Keratinocyte (primary cell): ENCODE measurements around the gene APOA5. TPM values are rescaled to one million over a fixed set of nuclear protein-coding genes. Genes with fewer than 3 reads are reported as not detected.

Experiments
- DNase-seq: peaks from one replicate; pipeline ENCODE4 v3.0.0-alpha.2; 2011; ENCODE audit warnings: low read depth, missing footprints, low spot score
- FAIRE-seq: peaks from 2 replicates; lab custom pipeline; 2011; peaks lifted over from hg19 to GRCh38; lab: Jason Lieb, UNC
- H2AFZ ChIP-seq: 2 replicates; pipeline ENCODE4 v1.6.0; 2012; ENCODE audit warnings: low read length, control low read depth, inconsistent platforms; ENCODE audit not compliant: control insufficient read depth
- H3K27ac ChIP-seq: 2 replicates; pipeline ENCODE4 v1.5.1; 2011; ENCODE audit warnings: low read length; ENCODE audit not compliant: control insufficient read depth, insufficient read depth
- H3K27me3 ChIP-seq: 3 replicates; pipeline ENCODE4 v1.6.0; 2011; ENCODE audit warnings: low read length; ENCODE audit not compliant: control insufficient read depth, insufficient read depth; ENCODE audit errors: extremely low read depth
- H3K36me3 ChIP-seq, 2 experiments: 2 replicates in 1 of 2; 3 replicates in 1 of 2; pipeline ENCODE4 v1.5.1; 2011; ENCODE audit warnings: low read length in 2 of 2, mild to moderate bottlenecking in 1 of 2; ENCODE audit not compliant: control insufficient read depth in 2 of 2, insufficient read depth in 2 of 2; ENCODE audit errors: extremely low read depth in 1 of 2
- H3K4me1 ChIP-seq: 3 replicates; pipeline ENCODE4 v1.5.1; 2011; ENCODE audit warnings: low read length; ENCODE audit not compliant: control insufficient read depth, insufficient read depth; ENCODE audit errors: extremely low read depth
- H3K4me2 ChIP-seq: 3 replicates; pipeline ENCODE4 v1.6.0; 2011; ENCODE audit warnings: low read depth, low read length; ENCODE audit not compliant: control insufficient read depth, insufficient read depth; ENCODE audit errors: extremely low read depth
- H3K4me3 ChIP-seq, 3 experiments: fragments of 200-600 bp in 1 of 3; sonication (generic) in 1 of 3; 2 replicates in 2 of 3; 3 replicates in 1 of 3; pipeline ENCODE4 v1.5.1; 2011 to 2016; ENCODE audit warnings: low read length in 3 of 3, mild to moderate bottlenecking in 3 of 3, control low read depth in 2 of 3, inconsistent platforms in 1 of 3, low read depth in 1 of 3, mixed read lengths in 1 of 3, mixed run types in 1 of 3, moderate library complexity in 1 of 3; ENCODE audit not compliant: control insufficient read depth in 2 of 3, insufficient read depth in 2 of 3; ENCODE audit errors: extremely low read depth in 1 of 3
- H3K79me2 ChIP-seq: 2 replicates; pipeline ENCODE4 v1.6.0; 2012; ENCODE audit warnings: low read length; ENCODE audit not compliant: control insufficient read depth, insufficient read depth
- H3K9ac ChIP-seq: 3 replicates; pipeline ENCODE4 v1.6.0; 2011; ENCODE audit warnings: low read length; ENCODE audit not compliant: control insufficient read depth, insufficient read depth; ENCODE audit errors: extremely low read depth
- H3K9me1 ChIP-seq: 3 replicates; pipeline ENCODE4 v1.6.0; 2011; ENCODE audit warnings: low read length; ENCODE audit not compliant: control insufficient read depth, insufficient read depth; ENCODE audit errors: extremely low read depth
- H3K9me3 ChIP-seq: 2 replicates; pipeline ENCODE4 v1.5.1; 2012; ENCODE audit warnings: low read depth, low read length; ENCODE audit not compliant: control insufficient read depth
- H4K20me1 ChIP-seq: 3 replicates; pipeline ENCODE4 v1.6.0; 2011; ENCODE audit warnings: low read length; ENCODE audit not compliant: control insufficient read depth, insufficient read depth; ENCODE audit errors: extremely low read depth
- EZH2 ChIP-seq: IDR thresholded peaks from one replicate; pipeline ENCODE4 v1.6.1; 2012; ENCODE audit warnings: inconsistent platforms, mild to moderate bottlenecking, low read length, moderate library complexity
- dilution Hi-C: fragments of 300-500 bp; cut with MboI; formaldehyde crosslinking; loops from one replicate; pipeline ENCODE4 v1.7.0; 2020; ENCODE audit warnings: low sequenced_read_pairs; ENCODE audit not compliant: extremely low pct_ligation_motif_present
- polyA plus RNA-seq, 5 experiments: library from polyadenylated mRNA; depleted of rRNA in 3 of 5; stranded (reverse) in 3 of 5; stranded (forward) in 1 of 5; unstranded in 1 of 5; fragments of >200 nt; gene quantifications; 1 replicate in 1 of 5; 2 replicates in 3 of 5; 3 replicates in 1 of 5; pipeline versions ENCODE4 v1.2.1 to v1.2.3, GENCODE V29; 2011 to 2012; ENCODE audit warnings: missing spikeins in 2 of 5, low read depth in 1 of 5, low replicate concordance in 1 of 5
- TF ChIP-seq, protein P1 (sequence below), 3 experiments: IDR thresholded peaks in 1 of 3; conservative IDR thresholded peaks in 1 of 3; optimal IDR thresholded peaks in 1 of 3; 2 replicates in 2 of 3; 3 replicates in 1 of 3; pipeline versions ENCODE3 to v1.5.1; 2011; ENCODE audit warnings: low read length in 3 of 3, mild to moderate bottlenecking in 3 of 3, moderate library complexity in 2 of 3, control low read depth in 1 of 3, inconsistent platforms in 1 of 3; ENCODE audit not compliant: insufficient read depth in 2 of 3; ENCODE audit errors: extremely low read depth in 1 of 3

The APOA5 gene
- polyA plus RNA-seq, 1 donor (not counting 4 experiments of a cell fraction or from before 2014, with no cell fraction given): not detected

DNA sequence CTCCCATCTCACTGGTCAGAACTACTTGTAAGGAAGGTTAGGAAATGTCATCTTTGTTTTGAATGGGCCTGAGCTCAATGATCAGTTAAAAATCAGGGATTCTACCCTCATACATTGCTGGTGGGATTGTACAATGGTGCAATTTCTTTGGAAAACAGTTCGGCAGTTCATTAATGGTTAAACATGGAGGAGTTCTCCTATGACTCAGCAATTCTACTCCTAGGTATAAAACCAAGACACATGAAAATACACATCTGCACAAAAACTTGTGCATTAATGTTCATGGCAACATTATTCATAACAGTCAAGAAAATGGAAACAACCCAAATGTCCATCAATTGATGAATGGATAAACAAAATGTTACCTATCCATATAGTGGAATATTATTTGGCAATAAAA is 4.9 kb upstream of the APOA5 start:
- no peak for FAIRE-seq
- no peak overlapping the region for H3K4me3 ChIP-seq
- no peak overlapping the region for H2AFZ ChIP-seq
- no peak overlapping the region for H3K27ac ChIP-seq
- no peak for DNase-seq
- H3K79me2 ChIP-seq: no peaks in the 10 kb centered on the region
- no peaks in the 10 kb centered on the region for H4K20me1 ChIP-seq
- H3K9ac ChIP-seq: no peak overlapping the region
- no peaks in the 10 kb centered on the region for H3K9me3 ChIP-seq
- H3K4me2 ChIP-seq: no peak overlapping the region
- no peaks in the 10 kb centered on the region for H3K9me1 ChIP-seq
- dilution Hi-C loops: no loop called here
- no peaks in the 10 kb centered on the region for H3K36me3 ChIP-seq
- H3K4me1 ChIP-seq: peaks cover 14% of the 10 kb centered on the region
- H3K27me3 ChIP-seq: no peaks in the 10 kb centered on the region
- TF ChIP-seq EZH2: no peak
- TF ChIP-seq, protein P1, sequence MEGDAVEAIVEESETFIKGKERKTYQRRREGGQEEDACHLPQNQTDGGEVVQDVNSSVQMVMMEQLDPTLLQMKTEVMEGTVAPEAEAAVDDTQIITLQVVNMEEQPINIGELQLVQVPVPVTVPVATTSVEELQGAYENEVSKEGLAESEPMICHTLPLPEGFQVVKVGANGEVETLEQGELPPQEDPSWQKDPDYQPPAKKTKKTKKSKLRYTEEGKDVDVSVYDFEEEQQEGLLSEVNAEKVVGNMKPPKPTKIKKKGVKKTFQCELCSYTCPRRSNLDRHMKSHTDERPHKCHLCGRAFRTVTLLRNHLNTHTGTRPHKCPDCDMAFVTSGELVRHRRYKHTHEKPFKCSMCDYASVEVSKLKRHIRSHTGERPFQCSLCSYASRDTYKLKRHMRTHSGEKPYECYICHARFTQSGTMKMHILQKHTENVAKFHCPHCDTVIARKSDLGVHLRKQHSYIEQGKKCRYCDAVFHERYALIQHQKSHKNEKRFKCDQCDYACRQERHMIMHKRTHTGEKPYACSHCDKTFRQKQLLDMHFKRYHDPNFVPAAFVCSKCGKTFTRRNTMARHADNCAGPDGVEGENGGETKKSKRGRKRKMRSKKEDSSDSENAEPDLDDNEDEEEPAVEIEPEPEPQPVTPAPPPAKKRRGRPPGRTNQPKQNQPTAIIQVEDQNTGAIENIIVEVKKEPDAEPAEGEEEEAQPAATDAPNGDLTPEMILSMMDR (optimal IDR thresholded peaks at IDR 0.05 in 1 of 3, IDR thresholded peaks at IDR 0.05 in 1 of 3, conservative IDR thresholded peaks at IDR 0.05 in 1 of 3; ENCODE audit: extremely low read depth in 1 of 3, insufficient read depth in 2 of 3, low read length in 3 of 3): no peak

DNA sequence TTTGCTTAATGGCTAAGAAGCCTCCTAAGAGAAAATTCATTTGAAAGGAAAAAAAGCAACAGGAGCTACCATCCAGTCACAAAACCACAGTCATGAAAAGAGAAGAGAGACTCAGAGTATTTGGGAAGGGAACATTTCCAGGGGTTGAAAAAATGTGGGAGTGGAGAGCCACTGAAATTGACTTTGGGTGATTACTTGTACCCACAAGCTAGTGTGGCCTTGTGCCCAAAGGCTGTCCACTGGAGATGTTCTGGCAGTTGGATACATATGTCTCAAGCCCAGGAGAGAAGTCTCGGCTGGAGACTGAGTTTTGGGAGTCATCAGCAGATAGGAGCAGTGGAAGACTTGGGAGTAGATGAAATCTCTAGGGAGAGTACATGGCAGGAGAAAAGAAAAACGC is 3.2 kb upstream of the APOA5 start:
- H3K4me3 ChIP-seq: no peak overlapping the region
- no peak for FAIRE-seq
- H3K4me2 ChIP-seq: no peak overlapping the region
- H3K27ac ChIP-seq: no peak overlapping the region
- no peaks in the 10 kb centered on the region for H3K79me2 ChIP-seq
- peaks cover 14% of the 10 kb centered on the region for H3K4me1 ChIP-seq
- H3K36me3 ChIP-seq: no peaks in the 10 kb centered on the region
- no peaks in the 10 kb centered on the region for H3K27me3 ChIP-seq
- H3K9me3 ChIP-seq: no peaks in the 10 kb centered on the region
- H2AFZ ChIP-seq: no peak overlapping the region
- no peak for DNase-seq
- TF ChIP-seq EZH2: no peak
- TF ChIP-seq, protein P1 (optimal IDR thresholded peaks at IDR 0.05 in 1 of 3, IDR thresholded peaks at IDR 0.05 in 1 of 3, conservative IDR thresholded peaks at IDR 0.05 in 1 of 3; ENCODE audit: extremely low read depth in 1 of 3, insufficient read depth in 2 of 3, low read length in 3 of 3): no peak
- dilution Hi-C loops: no loop called here
- no peaks in the 10 kb centered on the region for H3K9me1 ChIP-seq
- H3K9ac ChIP-seq: no peak overlapping the region
- H4K20me1 ChIP-seq: no peaks in the 10 kb centered on the region
